Measurements from ENCODE around the gene GLIS2. TPM values are rescaled to one million over a fixed set of nuclear protein-coding genes. Genes with fewer than 3 reads are reported as not detected.
"Not testable (repeated sequence)": the region's sequence is repeated elsewhere in the genome, so short reads cannot be mapped to it uniquely, and the experiment has no call there.

GLIS2 gene
- total RNA-seq, 2 donors from 2014 or later = 1.6 to 3.6 TPM

- intact Hi-C loops (cut with DNase I, micrococcal nuclease) = no loop called here
- DNase-seq (no peak), ATAC-seq (no peak)
Observed at GRCh38 chr16:4328782-4329775, 13.2 kb downstream of the GLIS2 start.

GRCh38 chr16:4330277-4330874, 14.5 kb downstream of the GLIS2 start:
- ATAC-seq (peak; percentile 83), DNase-seq (peak; percentile 63 to 87)
- intact Hi-C loops (cut with DNase I, micrococcal nuclease) = loop anchor here in 1 of 2 donors (2.0 to 10.0 kb wide), 2 partner anchors 42 to 126 kb away; no protein-coding TSS in a partner anchor

GRCh38 chr16:4332083-4332482, 16.2 kb downstream of the GLIS2 start:
- no peak for DNase-seq
- intact Hi-C loops (cut with DNase I, micrococcal nuclease) = loop anchor here in 1 of 2 donors (10.0 kb wide), 1 partner anchor 127 kb away; no protein-coding TSS in a partner anchor
- ATAC-seq = no peak

GRCh38 chr16:4332623-4333307, 16.9 kb downstream of the GLIS2 start:
- ATAC-seq = no peak
- no peak for DNase-seq
- intact Hi-C loops (cut with DNase I, micrococcal nuclease) = loop anchor here in 1 of 2 donors (10.0 kb wide), 1 partner anchor 128 kb away; no protein-coding TSS in a partner anchor

GRCh38 chr16:4333308-4333638, 17.4 kb downstream of the GLIS2 start:
- intact Hi-C loops (cut with DNase I, micrococcal nuclease) = loop anchor here in 1 of 2 donors (10.0 kb wide), 1 partner anchor 128 kb away; no protein-coding TSS in a partner anchor
- DNase-seq (no peak), ATAC-seq (no peak)

- ATAC-seq = not testable (repeated sequence)
- intact Hi-C loops (cut with DNase I, micrococcal nuclease) = loop anchor here in 1 of 2 donors (10.0 kb wide), 1 partner anchor 129 kb away; no protein-coding TSS in a partner anchor
Observed at GRCh38 chr16:4333714-4334113, 17.8 kb downstream of the GLIS2 start.

GRCh38 chr16:4334724-4335495, 19.0 kb downstream of the GLIS2 start:
- intact Hi-C loops (cut with DNase I, micrococcal nuclease) = loop anchor here in 1 of 2 donors (10.0 kb wide), 1 partner anchor 130 kb away; no protein-coding TSS in a partner anchor
- DNase-seq (no peak), ATAC-seq (no peak)

More at GRCh38 chr16:4333714-4334113, 17.8 kb downstream of the GLIS2 start:
- not testable (repeated sequence) for DNase-seq

- intact Hi-C loops (cut with DNase I, micrococcal nuclease) = loop anchor here in 1 of 2 donors (10.0 kb wide), 1 partner anchor 132 kb away; no protein-coding TSS in a partner anchor
- no peak for ATAC-seq
- DNase-seq = no peak
Observed at GRCh38 chr16:4336701-4337539, 21.1 kb downstream of the GLIS2 start.

GRCh38 chr16:4337540-4338088, 21.7 kb downstream of the GLIS2 start:
- DNase-seq (no peak), ATAC-seq (no peak)
- intact Hi-C loops (cut with DNase I, micrococcal nuclease) = loop anchor here in 1 of 2 donors (10.0 kb wide), 1 partner anchor 133 kb away; no protein-coding TSS in a partner anchor

- ATAC-seq (no peak), DNase-seq (no peak)
- intact Hi-C loops (cut with DNase I, micrococcal nuclease) = loop anchor here in 1 of 2 donors (10.0 kb wide), 1 partner anchor 133 kb away; no protein-coding TSS in a partner anchor
Observed at GRCh38 chr16:4338125-4338582, 22.3 kb downstream of the GLIS2 start.

GRCh38 chr16:4338712-4339299, 22.9 kb downstream of the GLIS2 start:
- no peak for DNase-seq
- intact Hi-C loops (cut with DNase I, micrococcal nuclease) = loop anchor here in 1 of 2 donors (10.0 kb wide), 1 partner anchor 134 kb away; no protein-coding TSS in a partner anchor
- peak; percentile 7 for ATAC-seq

- DNase-seq (no peak), ATAC-seq (no peak)
- intact Hi-C loops (cut with DNase I, micrococcal nuclease) = loop anchor here in 1 of 2 donors (10.0 kb wide), 1 partner anchor 135 kb away; no protein-coding TSS in a partner anchor
Observed at GRCh38 chr16:4339455-4339854, 23.6 kb downstream of the GLIS2 start.

GRCh38 chr16:4339909-4340308, 24.0 kb downstream of the GLIS2 start:
- DNase-seq = peak in 1 of 2 donors; percentile 36
- intact Hi-C loops (cut with DNase I, micrococcal nuclease) = loop anchor here in 1 of 2 donors (10.0 kb wide), 1 partner anchor 135 kb away; no protein-coding TSS in a partner anchor
- peak; percentile 16 for ATAC-seq

GRCh38 chr16:4340443-4340842, 24.6 kb downstream of the GLIS2 start:
- ATAC-seq (no peak), DNase-seq (no peak)
- intact Hi-C loops (cut with DNase I, micrococcal nuclease) = no loop called here

- no peak for ATAC-seq
- DNase-seq = no peak
- intact Hi-C loops (cut with DNase I, micrococcal nuclease) = no loop called here
Observed at GRCh38 chr16:4341250-4341649, 25.4 kb downstream of the GLIS2 start.
